GM13976 (cell line): Measurements from ENCODE around the gene ATXN1.

Source experiments
- DNase-seq: peaks from one replicate; pipeline ENCODE4 v3.0.0; 2012; ENCODE audit warnings: low spot score
- CTCF ChIP-seq: IDR thresholded peaks from 2 replicates; pipeline ENCODE4 v1.5.1; 2012; ENCODE audit warnings: borderline replicate concordance, mild to moderate bottlenecking; ENCODE audit not compliant: insufficient read depth; ENCODE audit errors: extremely low read depth, missing control alignments, control extremely low read depth
- in situ Hi-C: fragments of 300-500 bp; cut with MboI; formaldehyde crosslinking; loops from one replicate; pipeline ENCODE4 v1.12.0; 2022; ENCODE audit warnings: low sequenced_read_pairs, mixed read lengths, inconsistent platforms; ENCODE audit not compliant: unreplicated experiment

ATXN1 gene

DNA sequence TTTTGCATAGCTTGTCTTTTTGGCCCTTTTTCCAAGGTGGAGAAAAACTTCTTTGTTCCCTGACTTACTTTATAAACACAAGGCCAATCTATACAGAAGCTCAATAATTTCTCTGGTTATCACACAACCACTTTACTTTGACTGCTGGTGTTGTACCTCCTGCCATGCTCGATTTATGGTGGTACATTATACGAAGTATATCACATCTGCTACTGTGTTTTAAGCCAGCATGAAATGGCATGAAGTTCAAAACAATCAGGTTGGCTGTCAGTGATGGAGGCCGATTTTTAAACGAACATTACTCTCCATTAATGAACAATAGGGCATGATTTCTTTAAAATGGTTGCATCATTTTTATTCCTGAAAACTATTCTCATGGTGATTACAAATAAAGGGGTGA is 21.0 kb upstream of the ATXN1 start:
- TF ChIP-seq CTCF: no peak
- in situ Hi-C loops: no loop called here
- DNase-seq: no peak

DNA sequence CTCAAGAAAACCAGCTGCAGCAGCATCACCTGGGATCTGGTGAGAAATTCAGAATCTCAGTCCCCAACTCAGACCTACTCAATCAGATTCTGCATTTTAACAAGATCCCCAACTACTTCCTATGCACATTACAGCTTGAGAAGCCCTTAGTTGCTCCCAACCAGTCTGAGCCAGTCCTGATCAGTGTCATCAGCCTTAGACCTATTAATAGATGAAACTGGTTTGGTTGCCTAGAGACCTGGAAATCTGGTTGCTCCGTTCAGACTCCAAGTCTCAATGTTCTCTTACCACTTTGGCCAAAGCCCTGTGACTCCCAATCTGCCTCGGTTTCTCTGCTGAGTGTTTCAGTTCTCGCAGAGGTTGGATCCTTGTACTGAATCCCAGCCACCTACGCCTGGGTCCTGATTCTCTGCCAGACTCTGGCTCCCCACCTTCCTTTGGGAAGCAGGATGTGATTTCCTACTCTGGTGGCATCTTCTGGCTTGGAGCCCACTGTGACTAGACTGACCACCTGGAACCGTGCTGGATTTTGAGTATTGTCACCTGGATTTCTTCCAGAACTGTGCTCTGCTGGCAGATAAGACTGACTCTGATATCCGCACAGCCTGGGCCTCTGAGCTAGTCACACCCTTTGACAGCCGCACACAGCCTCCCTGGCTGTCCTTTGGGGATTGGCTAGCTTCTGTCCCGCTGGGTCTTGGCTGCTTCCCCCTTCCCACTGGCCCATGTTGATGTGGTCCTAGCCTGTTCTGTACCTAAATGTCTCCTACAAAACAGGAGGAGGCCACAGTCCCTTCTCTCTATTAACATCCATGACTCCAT is 20.3 kb upstream of the ATXN1 start:
- in situ Hi-C loops: no loop called here
- TF ChIP-seq CTCF: no peak
- DNase-seq: no peak

DNA sequence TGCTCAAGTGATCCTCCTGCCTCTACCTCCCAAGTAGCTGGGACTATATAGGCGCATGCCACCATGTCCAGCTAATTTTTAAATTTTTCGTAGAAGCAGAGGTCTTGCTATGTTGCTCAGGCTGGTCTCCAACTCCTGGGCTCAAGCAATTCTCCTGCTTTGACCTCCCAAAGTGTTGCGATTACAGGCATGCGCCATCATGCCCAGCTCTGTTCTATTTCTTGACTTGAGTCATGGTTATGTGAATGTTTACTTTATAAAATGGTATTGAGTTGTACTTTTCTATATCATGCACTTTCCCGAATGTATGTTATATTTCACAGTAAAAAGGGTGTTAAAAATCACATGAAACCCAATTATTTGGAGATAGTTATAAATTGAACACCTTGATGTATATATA is 17.3 kb upstream of the ATXN1 start:
- in situ Hi-C loops: loop anchor here (10.0 kb wide), 1 partner anchor 306 kb away; no protein-coding TSS in a partner anchor
- no peak for DNase-seq
- TF ChIP-seq CTCF: no peak

GRCh38 chr6:16777794-16778193 is 16.5 kb upstream of the ATXN1 start:
- in situ Hi-C loops: loop anchor here (10.0 kb wide), 1 partner anchor 307 kb away; no protein-coding TSS in a partner anchor
- no peak for TF ChIP-seq CTCF
- no peak for DNase-seq

DNA sequence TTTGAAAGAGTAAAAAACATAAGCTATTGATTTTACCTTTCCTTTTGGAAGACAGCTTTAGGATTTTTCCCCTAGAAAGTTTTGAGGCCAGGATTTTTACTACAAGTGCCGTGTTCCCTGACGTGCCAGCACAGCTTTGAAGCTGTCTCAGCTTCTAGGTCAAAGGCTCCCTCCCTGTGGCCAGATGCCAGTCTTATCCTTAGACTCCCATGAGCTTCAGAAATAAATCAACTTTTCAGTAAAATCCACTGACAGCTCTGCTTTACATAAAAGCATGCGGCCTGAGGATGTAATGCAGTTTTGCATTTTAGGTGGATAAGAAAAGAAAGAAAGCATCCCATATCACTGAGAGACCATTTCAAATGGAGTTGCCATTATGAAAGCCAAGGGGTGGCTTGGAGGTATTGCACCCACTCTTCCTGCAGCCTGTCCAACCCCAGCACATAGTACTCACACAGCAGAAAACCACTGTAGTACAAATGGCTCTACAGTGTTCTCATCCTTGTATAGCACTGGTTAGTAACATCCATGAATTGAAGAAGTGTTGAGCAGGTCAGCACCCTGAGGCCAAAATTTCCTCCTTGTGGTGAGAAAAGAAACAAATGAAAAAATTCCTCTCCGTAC is 15.2 kb upstream of the ATXN1 start:
- in situ Hi-C loops: loop anchor here (10.0 kb wide), 1 partner anchor 308 kb away; no protein-coding TSS in a partner anchor
- TF ChIP-seq CTCF: no peak
- no peak for DNase-seq

DNA sequence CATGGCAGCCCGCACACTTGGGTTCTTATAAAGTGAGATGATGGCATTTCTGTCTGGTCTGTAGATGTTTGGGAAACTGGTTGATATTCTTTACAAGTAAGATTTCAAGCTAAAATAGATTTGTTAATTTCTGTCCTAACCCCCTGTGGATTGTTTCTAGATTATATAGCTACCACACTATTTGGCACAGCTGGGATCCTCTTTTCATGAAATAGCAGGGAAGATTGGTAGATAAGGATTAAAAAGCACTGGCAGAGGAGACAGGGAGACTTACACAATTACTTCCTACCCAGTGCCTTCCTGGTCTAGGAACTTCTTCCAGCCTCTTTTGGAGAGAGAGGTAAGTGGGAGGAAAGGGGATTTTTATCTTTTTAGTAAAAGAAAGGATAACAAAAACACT is 13.2 kb upstream of the ATXN1 start:
- no peak for DNase-seq
- in situ Hi-C loops: loop anchor here (10.0 to 25.0 kb wide), 2 partner anchors 262 to 310 kb away; no protein-coding TSS in a partner anchor
- TF ChIP-seq CTCF: no peak
